Suprapubic skin (tissue), 3 donors: ENCODE data around the gene GAB4.

Experiments used
- POLR2A ChIP-seq, 2 donors: fragments of 450-650 bp; IDR thresholded peaks; one replicate each; pipeline ENCODE4 v1.6.1; 2017; ENCODE audit warnings: antibody characterized with exemption in 2 of 2, mild to moderate bottlenecking in 2 of 2, moderate library complexity in 2 of 2
- TF ChIP-seq, protein P1 (sequence below), 2 donors: fragments of 200-600 bp in 1 of 2; fragments of 450-650 bp in 1 of 2; sonication (generic) in 1 of 2; IDR thresholded peaks; one replicate each; pipeline ENCODE4 v1.5.1; 2016 to 2019; ENCODE audit warnings: antibody characterized with exemption in 2 of 2, mild to moderate bottlenecking in 1 of 2, moderate library complexity in 1 of 2

DNA sequence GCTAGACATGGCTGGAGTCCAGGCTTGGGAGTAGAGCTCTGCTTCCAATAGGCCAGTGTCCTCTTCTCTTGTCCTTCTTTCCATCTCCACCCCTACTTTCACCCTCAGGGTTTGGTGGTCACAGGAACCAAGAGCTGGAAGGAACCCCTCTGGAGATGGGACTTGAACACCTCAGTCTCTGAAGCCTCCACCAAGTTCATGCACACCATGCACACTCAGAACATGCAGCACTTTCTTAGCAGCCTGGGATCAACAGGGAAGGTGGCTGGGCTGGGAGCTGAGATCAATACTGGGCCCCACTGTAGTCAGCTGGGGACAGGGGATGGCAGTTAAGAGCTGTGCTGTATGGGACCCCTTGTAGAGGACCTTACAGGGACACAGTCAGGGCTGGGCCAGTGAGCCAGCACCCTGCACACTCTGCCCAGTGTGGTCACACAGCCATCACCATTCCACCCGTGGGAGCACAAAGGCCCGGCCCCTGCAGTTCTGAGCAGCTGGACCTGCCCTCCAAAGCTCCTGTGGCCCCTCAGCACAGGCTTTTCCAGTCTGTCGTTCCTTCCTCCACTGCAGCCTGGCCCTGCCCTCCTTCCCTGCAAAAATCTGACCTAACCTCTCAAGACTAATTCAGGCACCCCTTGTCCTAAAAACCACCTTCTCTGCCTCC is 47.7 kb downstream of the GAB4 start:
- no peak for TF ChIP-seq POLR2A (IDR thresholded peaks at IDR 0.05)
- TF ChIP-seq, protein P1, sequence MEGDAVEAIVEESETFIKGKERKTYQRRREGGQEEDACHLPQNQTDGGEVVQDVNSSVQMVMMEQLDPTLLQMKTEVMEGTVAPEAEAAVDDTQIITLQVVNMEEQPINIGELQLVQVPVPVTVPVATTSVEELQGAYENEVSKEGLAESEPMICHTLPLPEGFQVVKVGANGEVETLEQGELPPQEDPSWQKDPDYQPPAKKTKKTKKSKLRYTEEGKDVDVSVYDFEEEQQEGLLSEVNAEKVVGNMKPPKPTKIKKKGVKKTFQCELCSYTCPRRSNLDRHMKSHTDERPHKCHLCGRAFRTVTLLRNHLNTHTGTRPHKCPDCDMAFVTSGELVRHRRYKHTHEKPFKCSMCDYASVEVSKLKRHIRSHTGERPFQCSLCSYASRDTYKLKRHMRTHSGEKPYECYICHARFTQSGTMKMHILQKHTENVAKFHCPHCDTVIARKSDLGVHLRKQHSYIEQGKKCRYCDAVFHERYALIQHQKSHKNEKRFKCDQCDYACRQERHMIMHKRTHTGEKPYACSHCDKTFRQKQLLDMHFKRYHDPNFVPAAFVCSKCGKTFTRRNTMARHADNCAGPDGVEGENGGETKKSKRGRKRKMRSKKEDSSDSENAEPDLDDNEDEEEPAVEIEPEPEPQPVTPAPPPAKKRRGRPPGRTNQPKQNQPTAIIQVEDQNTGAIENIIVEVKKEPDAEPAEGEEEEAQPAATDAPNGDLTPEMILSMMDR (IDR thresholded peaks at IDR 0.05): no peak
